Astrocyte (in vitro differentiated cells and primary cell): ENCODE measurements around the gene GDF10.

Source experiments
- EZH2 ChIP-seq: IDR thresholded peaks from 2 replicates; pipeline ENCODE4 v1.6.1; 2012; ENCODE audit warnings: mild to moderate bottlenecking, low read length, inconsistent platforms; ENCODE audit not compliant: insufficient read depth
- TF ChIP-seq, protein P1 (sequence below): IDR thresholded peaks from 2 replicates; pipeline ENCODE4 v1.5.1; 2011; ENCODE audit warnings: low read depth, mild to moderate bottlenecking, inconsistent platforms, low read length, moderate library complexity; ENCODE audit not compliant: insufficient read depth

DNA sequence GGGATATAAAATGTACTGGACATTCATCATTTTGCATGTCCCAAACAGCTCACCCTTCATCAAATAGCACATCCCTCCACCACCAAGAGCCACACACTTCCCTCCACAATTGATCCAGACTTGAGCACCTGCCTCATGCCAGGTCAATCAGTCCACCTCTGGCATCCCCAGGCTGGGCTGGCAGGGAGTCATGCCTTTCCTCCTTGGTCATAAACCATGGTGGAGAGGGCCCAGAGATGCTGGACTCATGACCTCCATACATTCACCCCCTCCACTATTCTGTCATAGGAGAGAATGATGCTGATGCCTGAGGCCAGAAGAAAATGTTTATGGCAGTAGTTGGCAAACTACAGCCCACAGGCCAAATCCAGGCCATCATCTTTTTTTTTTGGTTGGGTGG, 16.1 kb upstream of the GDF10 start:
- TF ChIP-seq, protein P1, sequence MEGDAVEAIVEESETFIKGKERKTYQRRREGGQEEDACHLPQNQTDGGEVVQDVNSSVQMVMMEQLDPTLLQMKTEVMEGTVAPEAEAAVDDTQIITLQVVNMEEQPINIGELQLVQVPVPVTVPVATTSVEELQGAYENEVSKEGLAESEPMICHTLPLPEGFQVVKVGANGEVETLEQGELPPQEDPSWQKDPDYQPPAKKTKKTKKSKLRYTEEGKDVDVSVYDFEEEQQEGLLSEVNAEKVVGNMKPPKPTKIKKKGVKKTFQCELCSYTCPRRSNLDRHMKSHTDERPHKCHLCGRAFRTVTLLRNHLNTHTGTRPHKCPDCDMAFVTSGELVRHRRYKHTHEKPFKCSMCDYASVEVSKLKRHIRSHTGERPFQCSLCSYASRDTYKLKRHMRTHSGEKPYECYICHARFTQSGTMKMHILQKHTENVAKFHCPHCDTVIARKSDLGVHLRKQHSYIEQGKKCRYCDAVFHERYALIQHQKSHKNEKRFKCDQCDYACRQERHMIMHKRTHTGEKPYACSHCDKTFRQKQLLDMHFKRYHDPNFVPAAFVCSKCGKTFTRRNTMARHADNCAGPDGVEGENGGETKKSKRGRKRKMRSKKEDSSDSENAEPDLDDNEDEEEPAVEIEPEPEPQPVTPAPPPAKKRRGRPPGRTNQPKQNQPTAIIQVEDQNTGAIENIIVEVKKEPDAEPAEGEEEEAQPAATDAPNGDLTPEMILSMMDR, result no peak
- TF ChIP-seq EZH2, result no peak
